Neutrophil (primary cell): ENCODE results near the gene CCNK.

ENCODE experiments used
- H3K27ac ChIP-seq: fragments of 200-600 bp; sonication (generic); 2 replicates; pipeline ENCODE4 v1.5.1; 2016; ENCODE audit warnings: mild to moderate bottlenecking, moderate library complexity
- H3K27me3 ChIP-seq: fragments of 200-600 bp; sonication (generic); 2 replicates; pipeline ENCODE4 v1.6.0; 2016; ENCODE audit warnings: mild to moderate bottlenecking
- H3K36me3 ChIP-seq: fragments of 200-600 bp; sonication (generic); 2 replicates; pipeline ENCODE4 v1.5.1; 2017
- H3K4me1 ChIP-seq, 2 experiments: fragments of 200-600 bp in 1 of 2; sonication (generic) in 1 of 2; 1 replicate in 1 of 2; 2 replicates in 1 of 2; pipeline versions ENCODE4 v1.5.1 to v1.6.1; 2013 to 2016; ENCODE audit warnings: low read depth in 1 of 2, low read length in 1 of 2, mild to moderate bottlenecking in 1 of 2, moderate library complexity in 1 of 2; ENCODE audit not compliant: control insufficient read depth in 1 of 2, insufficient read depth in 1 of 2
- H3K4me3 ChIP-seq, 2 experiments: fragments of 200-600 bp in 1 of 2; sonication (generic) in 1 of 2; 1 replicate in 1 of 2; 2 replicates in 1 of 2; pipeline ENCODE4 v1.5.1; 2013 to 2016; ENCODE audit warnings: low read depth in 1 of 2, low read length in 1 of 2, mild to moderate bottlenecking in 1 of 2, moderate library complexity in 1 of 2
- H3K9me3 ChIP-seq: fragments of 200-600 bp; sonication (generic); 2 replicates; pipeline ENCODE4 v1.5.1; 2016
- CTCF ChIP-seq: fragments of 200-600 bp; sonication (generic); IDR thresholded peaks from 2 replicates; pipeline ENCODE4 v1.5.1; 2016; ENCODE audit warnings: antibody characterized with exemption

Gene CCNK

GRCh38 chr14:99548255-99548654, 67.0 kb downstream of the CCNK start:
- Histone ChIP-seq H3K36me3 (no peaks in the 10 kb centered on the region), H3K9me3 (no peaks in the 10 kb centered on the region), H3K4me3 (no peak overlapping the region), H3K4me1 (no peaks in the 10 kb centered on the region), H3K27me3 (no peaks in the 10 kb centered on the region), H3K27ac (no peak overlapping the region)
- TF ChIP-seq CTCF, result no peak

- Histone ChIP-seq H3K4me3 (no peak overlapping the region), H3K36me3 (no peaks in the 10 kb centered on the region), H3K27me3 (no peaks in the 10 kb centered on the region), H3K9me3 (no peaks in the 10 kb centered on the region), H3K4me1 (no peaks in the 10 kb centered on the region), H3K27ac (no peak overlapping the region)
- TF ChIP-seq CTCF, result no peak
Observed at GRCh38 chr14:99548871-99549515, 67.8 kb downstream of the CCNK start.

- no peak overlapping the region for H3K4me3 ChIP-seq
- H3K36me3 ChIP-seq, result no peaks in the 10 kb centered on the region
- H3K27me3 ChIP-seq, result no peaks in the 10 kb centered on the region
- TF ChIP-seq CTCF, result no peak
- H3K4me1 ChIP-seq, result no peaks in the 10 kb centered on the region
- H3K9me3 ChIP-seq, result no peaks in the 10 kb centered on the region
- no peak overlapping the region for H3K27ac ChIP-seq
Observed at GRCh38 chr14:99549684-99550083, 68.5 kb downstream of the CCNK start.

- H3K9me3 ChIP-seq, result no peaks in the 10 kb centered on the region
- no peak for TF ChIP-seq CTCF
- H3K36me3 ChIP-seq, result no peaks in the 10 kb centered on the region
- H3K4me3 ChIP-seq, result no peak overlapping the region
- H3K27me3 ChIP-seq, result no peaks in the 10 kb centered on the region
- H3K27ac ChIP-seq, result no peak overlapping the region
- no peaks in the 10 kb centered on the region for H3K4me1 ChIP-seq
Observed at GRCh38 chr14:99550387-99550992, 69.3 kb downstream of the CCNK start.

- Histone ChIP-seq H3K36me3 (no peaks in the 10 kb centered on the region), H3K4me1 (no peaks in the 10 kb centered on the region), H3K4me3 (no peak overlapping the region), H3K27ac (no peak overlapping the region), H3K27me3 (no peaks in the 10 kb centered on the region), H3K9me3 (no peaks in the 10 kb centered on the region)
- TF ChIP-seq CTCF, result no peak
Observed at GRCh38 chr14:99551034-99551922, 70.1 kb downstream of the CCNK start.
